Measurements from ENCODE around the gene ACADVL. TPM values are rescaled to one million over a fixed set of nuclear protein-coding genes. Genes with fewer than 3 reads are reported as not detected.
A peak's percentile ranks its signal among the peaks of the same experiment; 100 is the strongest.

The ACADVL gene
- total and polyA plus RNA-seq, 2 experiments from 2014 or later, result 441 to 453 TPM

DNA sequence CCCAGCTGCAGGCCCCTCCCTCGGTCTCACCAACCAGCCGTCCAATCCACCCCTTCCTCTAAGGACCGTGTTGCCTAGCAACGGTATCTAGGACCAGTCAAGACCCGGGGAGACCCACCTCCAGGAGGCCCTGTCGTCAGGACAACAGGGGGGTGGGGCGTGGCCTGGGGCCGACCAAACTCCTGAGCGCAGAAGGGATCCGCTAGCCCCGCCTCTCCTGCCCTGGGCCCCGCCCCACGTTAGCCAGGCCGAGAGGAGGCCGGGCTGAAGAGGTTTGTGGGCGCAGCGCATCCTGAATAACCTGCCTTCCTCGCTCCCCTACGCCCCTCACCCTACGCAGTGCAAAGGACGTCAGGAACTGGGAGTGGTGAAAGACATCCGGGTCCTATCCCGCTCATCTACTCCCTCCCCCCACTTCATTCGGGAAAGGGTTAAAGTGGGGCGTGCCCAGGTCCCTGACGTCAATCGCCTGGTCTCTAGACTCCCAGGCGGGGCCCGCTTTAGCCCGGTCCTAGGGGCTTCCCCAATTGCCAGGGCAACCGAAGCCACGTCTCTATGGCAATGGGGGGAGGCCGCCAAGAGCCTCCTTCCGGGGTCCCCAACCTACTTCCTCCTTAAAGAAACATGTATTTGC is 14.8 kb upstream of the ACADVL start:
- WGBS, 2 experiments (ENCODE audit: low coverage in 1 of 2, low lambda C conversion rate in 2 of 2, missing lambda C conversion rate in 2 of 2), result 2 to 3% methylated on average over 28 to 30 of the region's 34 CpGs
- Histone ChIP-seq H3K9me2 (ENCODE audit: insufficient read depth) (no peaks in the 10 kb centered on the region), H3K9me3 (ENCODE audit: low read depth) (no peaks in the 10 kb centered on the region), H3K9ac (peak overlapping the region; percentile 74), H2AFZ (peak overlapping the region; percentile 67), H3K4me1 (ENCODE audit: insufficient read depth) (peaks cover 15% of the 10 kb centered on the region), H3K4me2 (ENCODE audit: unreplicated experiment) (peak overlapping the region; percentile 68), H3K79me2 (ENCODE audit: insufficient read depth) (peaks cover 54% of the 10 kb centered on the region), H3K36me3 (ENCODE audit: low read depth) (peaks cover 18% of the 10 kb centered on the region), H3K27me3 (replicated peaks; ENCODE audit: insufficient read depth) (no peaks in the 10 kb centered on the region), H3K27ac (peak overlapping the region; percentile 56), H3F3A (ENCODE audit: insufficient read depth) (peaks cover 3% of the 10 kb centered on the region; the same call in 1 of the 2 replicates), H3K4me3 (peak overlapping the region; percentile 70), H4K20me1 (ENCODE audit: insufficient read depth) (no peaks in the 10 kb centered on the region; the same call in 1 of the 2 replicates)
- TF ChIP-seq EZH2phosphoT487 (IDR thresholded peaks at IDR 0.05; ENCODE audit: insufficient read depth, low read depth) (no peak), EZH2 (IDR thresholded peaks at IDR 0.05; ENCODE audit: insufficient read depth, poor library complexity, severe bottlenecking) (no peak)
- DNase-seq, result peak; percentile 84
- in situ Hi-C loops (cut with MboI), result no loop called here

DNA sequence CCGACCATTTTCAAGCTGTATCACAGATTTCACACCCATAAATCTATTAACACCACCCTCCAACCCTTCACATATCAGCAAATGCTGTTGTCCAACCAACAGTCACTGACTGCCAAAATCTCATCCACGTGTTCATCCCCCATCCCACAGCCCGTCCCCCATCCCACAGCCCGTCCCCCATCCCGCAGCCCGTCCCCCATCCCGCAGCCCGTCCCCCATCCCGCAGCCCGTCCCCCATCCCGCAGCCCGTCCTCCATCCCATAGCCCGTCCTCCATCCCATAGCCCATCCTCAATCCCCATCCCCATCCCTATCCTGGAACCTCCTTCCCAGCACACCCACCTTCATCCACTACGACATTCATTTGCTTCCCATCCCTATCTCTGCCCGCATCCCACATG is 14.2 kb upstream of the ACADVL start:
- peaks cover 3% of the 10 kb centered on the region; the same call in 1 of the 2 replicates for H3F3A ChIP-seq (ENCODE audit: insufficient read depth)
- no peaks in the 10 kb centered on the region for H3K27me3 ChIP-seq (replicated peaks; ENCODE audit: insufficient read depth)
- in situ Hi-C loops (cut with MboI), result no loop called here
- H3K9me3 ChIP-seq (ENCODE audit: low read depth), result no peaks in the 10 kb centered on the region
- TF ChIP-seq EZH2phosphoT487 (IDR thresholded peaks at IDR 0.05; ENCODE audit: insufficient read depth, low read depth) (no peak), EZH2 (IDR thresholded peaks at IDR 0.05; ENCODE audit: insufficient read depth, poor library complexity, severe bottlenecking) (no peak)
- H3K4me3 ChIP-seq, result peak overlapping the region; percentile 70
- H4K20me1 ChIP-seq (ENCODE audit: insufficient read depth), result no peaks in the 10 kb centered on the region; the same call in 1 of the 2 replicates
- no peak for DNase-seq
- WGBS, 2 experiments (ENCODE audit: low coverage in 1 of 2, low lambda C conversion rate in 2 of 2, missing lambda C conversion rate in 2 of 2), result 42 to 64% methylated on average over 6 to 15 of the region's 15 CpGs
- H3K36me3 ChIP-seq (ENCODE audit: low read depth), result peaks cover 18% of the 10 kb centered on the region
- peak overlapping the region; percentile 56 for H3K27ac ChIP-seq
- H3K9ac ChIP-seq, result peak overlapping the region; percentile 74
- H3K4me1 ChIP-seq (ENCODE audit: insufficient read depth), result peaks cover 15% of the 10 kb centered on the region
- peak overlapping the region; percentile 67 for H2AFZ ChIP-seq
- H3K9me2 ChIP-seq (ENCODE audit: insufficient read depth), result no peaks in the 10 kb centered on the region
- peaks cover 60% of the 10 kb centered on the region for H3K79me2 ChIP-seq (ENCODE audit: insufficient read depth)
- peak overlapping the region; percentile 68 for H3K4me2 ChIP-seq (ENCODE audit: unreplicated experiment)

DNA sequence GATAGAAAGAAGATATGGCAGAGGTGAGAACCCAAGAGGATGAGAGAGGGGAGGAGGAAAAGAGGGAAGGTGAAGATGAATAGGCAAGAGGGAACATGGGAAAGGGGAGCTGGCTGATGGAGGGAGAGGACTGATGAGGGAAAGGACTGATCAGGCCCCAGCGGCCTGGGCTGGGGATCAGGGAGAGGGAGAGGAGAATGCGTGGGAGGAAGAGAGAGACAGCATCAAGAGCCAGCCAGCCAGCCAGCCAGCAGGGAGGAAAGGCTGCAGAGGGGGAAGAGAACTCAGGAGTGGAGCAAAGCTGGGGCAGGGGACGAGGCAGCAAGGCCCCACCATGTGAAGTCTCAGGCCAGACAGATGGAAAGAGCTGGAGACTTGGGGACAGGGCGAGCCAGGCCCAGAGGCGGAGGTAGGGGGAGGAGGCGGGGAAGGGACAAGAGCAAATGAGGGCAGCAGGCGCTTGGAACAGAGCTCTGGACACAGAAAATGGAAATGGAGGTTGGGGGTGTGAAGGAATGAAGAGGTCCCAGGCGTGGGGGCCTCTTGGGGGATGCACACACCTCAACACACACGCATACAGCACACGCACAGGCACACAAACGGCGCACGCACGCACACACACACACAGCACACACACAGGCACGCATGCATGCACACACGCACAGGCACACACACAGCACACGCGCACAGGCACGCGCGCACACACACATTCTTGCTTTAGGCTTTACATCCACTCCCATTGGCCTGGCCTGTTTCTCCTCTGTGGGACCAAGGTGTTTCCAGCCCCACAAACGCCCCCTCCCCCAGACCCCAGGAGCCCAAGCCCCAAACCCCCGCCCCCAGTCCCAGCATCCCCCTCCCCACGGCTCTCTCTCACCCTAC is 12.4 kb upstream of the ACADVL start:
- 65 to 66% methylated on average over 14 to 24 of the region's 24 CpGs for WGBS, 2 experiments (ENCODE audit: low coverage in 1 of 2, low lambda C conversion rate in 2 of 2, missing lambda C conversion rate in 2 of 2)
- no peaks in the 10 kb centered on the region; the same call in 1 of the 2 replicates for H4K20me1 ChIP-seq (ENCODE audit: insufficient read depth)
- peaks cover 6% of the 10 kb centered on the region for H3K36me3 ChIP-seq (ENCODE audit: low read depth)
- H3K9me2 ChIP-seq (ENCODE audit: insufficient read depth), result no peaks in the 10 kb centered on the region
- H2AFZ ChIP-seq, result no peak overlapping the region
- H3K79me2 ChIP-seq (ENCODE audit: insufficient read depth), result peaks cover 75% of the 10 kb centered on the region
- no peaks in the 10 kb centered on the region for H3K9me3 ChIP-seq (ENCODE audit: low read depth)
- peak overlapping the region; percentile 32 for H3K4me2 ChIP-seq (ENCODE audit: unreplicated experiment)
- DNase-seq, result peak; percentile 73
- peaks cover 15% of the 10 kb centered on the region for H3K4me1 ChIP-seq (ENCODE audit: insufficient read depth)
- no peak for TF ChIP-seq EZH2phosphoT487 (IDR thresholded peaks at IDR 0.05; ENCODE audit: insufficient read depth, low read depth)
- no peak for TF ChIP-seq EZH2 (IDR thresholded peaks at IDR 0.05; ENCODE audit: insufficient read depth, poor library complexity, severe bottlenecking)
- peaks cover 3% of the 10 kb centered on the region; the same call in 1 of the 2 replicates for H3F3A ChIP-seq (ENCODE audit: insufficient read depth)
- in situ Hi-C loops (cut with MboI), result no loop called here
- H3K27ac ChIP-seq, result no peak overlapping the region; the same call in 1 of the 2 replicates
- H3K27me3 ChIP-seq (replicated peaks; ENCODE audit: insufficient read depth), result no peaks in the 10 kb centered on the region
- no peak overlapping the region for H3K4me3 ChIP-seq
- peak overlapping the region; percentile 45 for H3K9ac ChIP-seq

DNA sequence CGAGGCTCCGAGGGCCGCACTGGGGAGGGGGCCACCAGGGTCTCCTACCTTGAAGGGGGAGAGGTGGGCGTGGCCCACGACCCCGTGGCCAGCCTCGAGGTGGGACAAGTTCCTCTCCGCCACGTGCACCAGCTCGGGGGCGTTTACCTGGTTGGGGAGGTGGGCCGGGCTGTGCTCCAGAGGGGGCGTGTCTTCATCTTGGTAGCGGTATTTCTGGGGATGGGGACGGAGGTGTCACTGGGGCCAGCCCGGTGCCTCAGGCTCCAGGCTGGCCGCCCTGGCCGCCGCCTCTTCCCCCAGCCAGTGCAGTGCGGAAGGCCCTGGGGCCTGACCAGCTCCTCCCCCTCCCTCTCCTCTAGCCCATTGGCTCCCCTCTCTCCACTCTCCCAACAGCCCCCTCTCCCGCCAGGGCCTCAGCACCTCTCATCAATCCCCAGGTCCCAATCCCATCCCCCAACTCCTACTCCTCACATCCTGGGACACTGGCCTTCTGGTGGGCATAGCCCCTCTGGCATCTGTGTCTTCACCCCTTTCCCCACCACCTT is 11.6 kb upstream of the ACADVL start:
- peaks cover 15% of the 10 kb centered on the region for H3K4me1 ChIP-seq (ENCODE audit: insufficient read depth)
- no peak overlapping the region for H3K9ac ChIP-seq
- in situ Hi-C loops (cut with MboI), result no loop called here
- no peak for TF ChIP-seq EZH2 (IDR thresholded peaks at IDR 0.05; ENCODE audit: insufficient read depth, poor library complexity, severe bottlenecking)
- no peak for TF ChIP-seq EZH2phosphoT487 (IDR thresholded peaks at IDR 0.05; ENCODE audit: insufficient read depth, low read depth)
- 65 to 74% methylated on average over 11 to 21 of the region's 21 CpGs for WGBS, 2 experiments (ENCODE audit: low coverage in 1 of 2, low lambda C conversion rate in 2 of 2, missing lambda C conversion rate in 2 of 2)
- H3K36me3 ChIP-seq (ENCODE audit: low read depth), result no peaks in the 10 kb centered on the region
- no peak overlapping the region for H3K4me2 ChIP-seq (ENCODE audit: unreplicated experiment)
- no peaks in the 10 kb centered on the region for H3K27me3 ChIP-seq (replicated peaks; ENCODE audit: insufficient read depth)
- no peak overlapping the region for H2AFZ ChIP-seq
- no peak overlapping the region for H3K4me3 ChIP-seq
- H3K27ac ChIP-seq, result no peak overlapping the region
- H3F3A ChIP-seq (ENCODE audit: insufficient read depth), result peaks cover 3% of the 10 kb centered on the region; the same call in 1 of the 2 replicates
- H3K9me2 ChIP-seq (ENCODE audit: insufficient read depth), result no peaks in the 10 kb centered on the region
- DNase-seq, result no peak
- H4K20me1 ChIP-seq (ENCODE audit: insufficient read depth), result no peaks in the 10 kb centered on the region; the same call in 1 of the 2 replicates
- peaks cover 82% of the 10 kb centered on the region for H3K79me2 ChIP-seq (ENCODE audit: insufficient read depth)
- H3K9me3 ChIP-seq (ENCODE audit: low read depth), result no peaks in the 10 kb centered on the region
